Right lung (tissue), 10 donors: ENCODE measurements around the gene ATOH1. TPM values are rescaled to one million over a fixed set of nuclear protein-coding genes. Genes with fewer than 3 reads are reported as not detected.
A peak's percentile ranks its signal among the peaks of the same experiment; 100 is the strongest.

Source experiments
- DNase-seq, 2 donors: peaks; one replicate each; pipeline ENCODE4 v3.0.0-alpha.2; 2013
- long read RNA-seq, 8 donors: transcript quantifications; one replicate each; lab custom pipeline, GENCODE V29; 2026
- polyA plus RNA-seq, 5 donors: library from polyadenylated mRNA; unstranded; fragments of 120-200 nt; gene quantifications; one replicate each; pipeline versions ENCODE4 v1.2.1 to v1.2.3, GENCODE V29; 2013; ENCODE audit warnings: inconsistent platforms in 1 of 5, low replicate concordance in 1 of 5; ENCODE audit not compliant: insufficient read length in 5 of 5, insufficient read depth in 1 of 5

Gene ATOH1, protein sequence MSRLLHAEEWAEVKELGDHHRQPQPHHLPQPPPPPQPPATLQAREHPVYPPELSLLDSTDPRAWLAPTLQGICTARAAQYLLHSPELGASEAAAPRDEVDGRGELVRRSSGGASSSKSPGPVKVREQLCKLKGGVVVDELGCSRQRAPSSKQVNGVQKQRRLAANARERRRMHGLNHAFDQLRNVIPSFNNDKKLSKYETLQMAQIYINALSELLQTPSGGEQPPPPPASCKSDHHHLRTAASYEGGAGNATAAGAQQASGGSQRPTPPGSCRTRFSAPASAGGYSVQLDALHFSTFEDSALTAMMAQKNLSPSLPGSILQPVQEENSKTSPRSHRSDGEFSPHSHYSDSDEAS
- polyA plus RNA-seq, result under 1 TPM in 1 of 5 donors, not detected in 4; 0.05 TPM
- long read RNA-seq, donor 1, result 0 reads
- long read RNA-seq, donor 2, result 0 reads
- long read RNA-seq, donor 3, result 0 reads
- long read RNA-seq, donor 4, result 0 reads
- long read RNA-seq, donor 5, result 0 reads
- long read RNA-seq, donor 6, partial matches to known transcripts, result 0 of 1 reads
- long read RNA-seq, donor 6, other reads (novel, unspliced or antisense), result 0 of 1 reads
- long read RNA-seq, donor 7, result 0 reads
- long read RNA-seq, donor 8, result 0 reads

DNA sequence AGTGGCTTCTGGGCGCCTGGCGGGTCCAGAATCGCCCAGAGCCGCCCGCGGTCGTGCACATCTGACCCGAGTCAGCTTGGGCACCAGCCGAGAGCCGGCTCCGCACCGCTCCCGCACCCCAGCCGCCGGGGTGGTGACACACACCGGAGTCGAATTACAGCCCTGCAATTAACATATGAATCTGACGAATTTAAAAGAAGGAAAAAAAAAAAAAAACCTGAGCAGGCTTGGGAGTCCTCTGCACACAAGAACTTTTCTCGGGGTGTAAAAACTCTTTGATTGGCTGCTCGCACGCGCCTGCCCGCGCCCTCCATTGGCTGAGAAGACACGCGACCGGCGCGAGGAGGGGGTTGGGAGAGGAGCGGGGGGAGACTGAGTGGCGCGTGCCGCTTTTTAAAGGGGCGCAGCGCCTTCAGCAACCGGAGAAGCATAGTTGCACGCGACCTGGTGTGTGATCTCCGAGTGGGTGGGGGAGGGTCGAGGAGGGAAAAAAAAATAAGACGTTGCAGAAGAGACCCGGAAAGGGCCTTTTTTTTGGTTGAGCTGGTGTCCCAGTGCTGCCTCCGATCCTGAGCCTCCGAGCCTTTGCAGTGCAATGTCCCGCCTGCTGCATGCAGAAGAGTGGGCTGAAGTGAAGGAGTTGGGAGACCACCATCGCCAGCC lies at the start of gene ATOH1:
TSS of gene ATOH1 (plus strand) at position 422 of the 663 bp plus-strand sequence. CDS start at position 596, 174 bp downstream.
- DNase-seq, result no peak

DNA sequence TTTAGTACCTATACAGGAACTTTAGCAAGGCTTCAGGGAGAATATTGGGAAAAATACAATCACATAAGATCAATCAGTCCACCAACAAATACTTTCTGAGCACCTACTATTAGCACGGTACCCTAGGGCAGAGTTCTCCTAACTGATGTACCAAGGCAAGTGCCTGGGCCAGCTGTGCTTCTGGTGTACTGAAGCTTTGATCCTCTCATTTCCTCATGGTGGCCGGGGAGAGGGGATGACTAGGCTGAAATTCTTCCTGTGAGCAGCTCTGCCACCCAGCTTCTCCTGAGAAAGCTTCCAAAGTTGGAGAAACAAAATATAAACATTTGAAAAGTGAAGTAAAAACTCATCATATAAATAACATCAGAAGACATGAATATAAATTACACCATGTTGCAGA lies 49.3 kb upstream of the ATOH1 start:
- no peak for DNase-seq

- DNase-seq, result no peak
These were observed 48.5 kb upstream of the ATOH1 start for GRCh38 chr4:93780080-93780479.

DNA sequence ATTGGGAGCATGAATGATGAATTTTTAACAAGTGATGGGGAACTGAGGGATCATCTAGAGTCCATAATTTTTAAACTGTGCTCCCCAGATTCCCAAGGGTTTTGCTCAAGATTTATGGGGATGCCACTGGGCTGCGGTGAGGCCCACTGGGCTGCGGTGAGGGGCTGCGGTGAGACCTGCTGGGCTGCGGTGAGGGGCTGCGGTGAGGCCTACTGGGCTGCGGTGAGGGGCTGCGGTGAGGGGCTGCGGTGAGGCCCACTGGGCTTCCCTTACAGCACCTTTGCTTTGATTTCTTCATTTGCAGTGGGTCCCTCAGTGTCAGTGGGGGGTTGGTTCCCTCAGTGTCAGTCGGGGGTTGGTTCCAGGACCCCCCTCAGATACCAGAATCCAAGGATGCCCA lies 47.4 kb upstream of the ATOH1 start:
- DNase-seq, result no peak

DNA sequence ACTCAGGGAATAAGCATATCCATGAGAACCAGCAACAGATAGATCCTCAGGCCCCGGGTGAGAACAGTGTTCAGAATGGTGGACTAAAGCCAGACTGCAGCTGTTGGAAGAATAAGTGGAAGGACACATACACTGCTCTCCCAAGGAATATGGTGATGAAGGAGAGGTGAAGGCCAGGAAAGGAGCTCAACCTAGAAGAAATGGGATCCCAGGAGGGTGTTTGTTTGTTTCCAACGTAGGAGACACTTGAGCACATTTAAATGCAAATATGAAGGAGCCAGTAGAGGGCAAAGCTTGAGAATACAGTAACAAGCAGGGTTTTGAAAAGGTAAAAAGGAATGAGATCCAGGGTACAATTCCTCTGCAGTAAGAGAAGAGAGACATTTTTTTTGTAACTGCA lies 42.4 kb upstream of the ATOH1 start:
- DNase-seq, result no peak

DNA sequence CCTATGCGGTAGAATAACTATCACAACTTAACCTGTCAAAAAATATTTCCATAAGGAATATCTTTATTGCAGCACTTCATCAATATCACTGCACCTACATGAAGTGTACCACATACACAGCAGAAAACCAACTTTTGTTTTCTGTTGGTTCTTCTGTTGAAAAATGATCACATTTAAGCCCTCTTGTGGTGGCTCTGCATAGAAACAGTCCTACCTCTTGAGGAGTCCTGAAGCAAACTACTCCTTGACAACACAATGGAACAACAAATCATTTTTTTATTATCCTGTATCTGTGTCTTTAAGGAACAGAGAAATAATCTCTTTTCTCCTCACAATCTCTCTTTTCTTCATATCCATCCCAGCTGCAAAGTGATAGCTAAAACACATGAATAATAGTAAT lies 39.8 kb upstream of the ATOH1 start:
- no peak for DNase-seq

DNA sequence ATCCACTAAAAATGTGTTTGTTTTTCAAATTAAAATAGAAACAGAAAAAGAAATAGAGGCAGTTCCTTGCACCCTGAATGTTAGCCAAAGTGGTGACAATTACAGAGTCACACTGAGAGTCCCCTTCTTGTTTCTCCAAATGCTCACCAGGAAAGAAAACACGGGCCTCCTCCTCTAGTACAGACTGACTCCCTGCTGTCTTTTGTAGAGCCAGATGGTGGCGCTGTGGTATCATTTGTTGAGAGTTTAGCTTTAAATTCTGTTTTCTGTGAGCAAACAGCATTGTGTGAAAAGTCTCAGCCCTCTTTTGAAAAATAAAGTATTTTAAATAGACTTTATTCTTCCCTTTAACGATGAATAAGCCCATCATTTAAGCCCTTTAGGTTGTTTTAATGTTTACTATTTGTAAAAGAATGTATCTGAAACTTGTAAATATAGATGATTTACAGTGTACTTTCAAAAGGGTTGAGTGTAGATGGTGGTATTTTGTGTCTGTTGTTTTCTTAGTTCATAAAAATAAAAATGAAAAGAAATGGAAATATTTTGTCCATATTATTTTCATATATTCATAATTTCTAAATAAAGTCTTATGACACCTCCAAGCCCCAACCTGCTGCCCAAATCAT lies 36.9 kb upstream of the ATOH1 start:
- DNase-seq, result peak; percentile 28 to 58

DNA sequence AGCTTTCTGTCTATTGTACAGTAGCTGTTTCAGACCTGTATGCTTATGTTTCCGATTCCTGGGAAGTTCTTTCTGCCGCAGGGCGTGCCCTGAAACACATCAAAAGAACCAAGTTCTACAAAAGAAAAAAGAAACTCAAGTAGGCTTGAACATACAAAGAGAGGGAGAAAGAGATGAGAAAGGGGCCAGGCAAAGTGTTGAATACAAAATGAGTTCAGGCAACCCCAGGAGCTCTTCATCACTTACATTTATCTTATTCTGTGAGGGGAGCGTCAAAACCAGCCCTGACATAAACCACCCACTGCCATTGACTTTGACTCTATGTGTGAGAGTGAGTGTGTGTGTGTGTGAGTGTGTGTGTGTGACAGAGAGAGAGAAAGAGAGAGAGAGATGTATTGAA lies 26.5 kb upstream of the ATOH1 start:
- no peak for DNase-seq

- no peak for DNase-seq
These were observed 18.8 kb upstream of the ATOH1 start for GRCh38 chr4:93809773-93810172.

- DNase-seq, result no peak
These were observed 18.1 kb upstream of the ATOH1 start for GRCh38 chr4:93810340-93810992.

- no peak for DNase-seq
These were observed 15.5 kb upstream of the ATOH1 start for GRCh38 chr4:93813092-93813491.

- no peak for DNase-seq
These were observed 14.4 kb upstream of the ATOH1 start for GRCh38 chr4:93814141-93814540.

- no peak for DNase-seq
These were observed 13.8 kb upstream of the ATOH1 start for GRCh38 chr4:93814722-93815121.

DNA sequence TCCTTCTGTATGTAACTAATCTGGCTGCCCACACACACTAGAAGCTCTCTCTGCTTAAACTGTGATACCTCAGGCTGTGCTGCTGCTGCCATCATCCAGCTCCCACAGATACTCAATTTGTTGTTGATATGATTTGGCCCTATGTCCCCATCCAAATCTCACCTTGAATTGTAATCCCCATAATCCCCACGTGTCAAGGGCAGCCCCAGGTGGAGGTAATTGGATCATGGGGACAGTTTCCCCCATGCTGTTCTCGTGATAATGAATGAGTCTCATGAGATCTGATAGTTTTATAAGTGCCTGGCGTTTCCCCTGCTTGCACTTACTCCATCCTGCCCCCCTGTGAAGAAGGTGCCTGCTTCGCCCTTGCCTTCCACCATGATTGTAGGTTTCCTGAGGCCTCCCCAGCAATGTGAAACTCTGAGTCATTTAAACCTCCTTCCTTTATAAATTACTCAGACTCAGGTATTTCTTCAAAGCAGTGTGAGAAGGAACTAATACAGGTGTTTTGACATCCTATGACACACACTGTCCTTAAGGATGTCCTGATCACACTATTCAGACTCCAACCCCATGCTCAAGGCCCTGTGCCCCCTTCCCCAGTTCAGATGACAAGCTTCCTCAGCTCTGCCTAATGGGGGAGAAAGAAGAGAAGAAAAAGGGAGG lies 2.9 kb upstream of the ATOH1 start:
- DNase-seq, result no peak

- no peak for DNase-seq
These were observed 1.1 kb upstream of the ATOH1 start for GRCh38 chr4:93827272-93827947.

DNA sequence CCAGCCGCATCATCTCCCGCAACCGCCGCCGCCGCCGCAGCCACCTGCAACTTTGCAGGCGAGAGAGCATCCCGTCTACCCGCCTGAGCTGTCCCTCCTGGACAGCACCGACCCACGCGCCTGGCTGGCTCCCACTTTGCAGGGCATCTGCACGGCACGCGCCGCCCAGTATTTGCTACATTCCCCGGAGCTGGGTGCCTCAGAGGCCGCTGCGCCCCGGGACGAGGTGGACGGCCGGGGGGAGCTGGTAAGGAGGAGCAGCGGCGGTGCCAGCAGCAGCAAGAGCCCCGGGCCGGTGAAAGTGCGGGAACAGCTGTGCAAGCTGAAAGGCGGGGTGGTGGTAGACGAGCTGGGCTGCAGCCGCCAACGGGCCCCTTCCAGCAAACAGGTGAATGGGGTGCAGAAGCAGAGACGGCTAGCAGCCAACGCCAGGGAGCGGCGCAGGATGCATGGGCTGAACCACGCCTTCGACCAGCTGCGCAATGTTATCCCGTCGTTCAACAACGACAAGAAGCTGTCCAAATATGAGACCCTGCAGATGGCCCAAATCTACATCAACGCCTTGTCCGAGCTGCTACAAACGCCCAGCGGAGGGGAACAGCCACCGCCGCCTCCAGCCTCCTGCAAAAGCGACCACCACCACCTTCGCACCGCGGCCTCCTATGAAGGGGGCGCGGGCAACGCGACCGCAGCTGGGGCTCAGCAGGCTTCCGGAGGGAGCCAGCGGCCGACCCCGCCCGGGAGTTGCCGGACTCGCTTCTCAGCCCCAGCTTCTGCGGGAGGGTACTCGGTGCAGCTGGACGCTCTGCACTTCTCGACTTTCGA lies 654 bp downstream of the ATOH1 start:
- DNase-seq, result no peak

DNA sequence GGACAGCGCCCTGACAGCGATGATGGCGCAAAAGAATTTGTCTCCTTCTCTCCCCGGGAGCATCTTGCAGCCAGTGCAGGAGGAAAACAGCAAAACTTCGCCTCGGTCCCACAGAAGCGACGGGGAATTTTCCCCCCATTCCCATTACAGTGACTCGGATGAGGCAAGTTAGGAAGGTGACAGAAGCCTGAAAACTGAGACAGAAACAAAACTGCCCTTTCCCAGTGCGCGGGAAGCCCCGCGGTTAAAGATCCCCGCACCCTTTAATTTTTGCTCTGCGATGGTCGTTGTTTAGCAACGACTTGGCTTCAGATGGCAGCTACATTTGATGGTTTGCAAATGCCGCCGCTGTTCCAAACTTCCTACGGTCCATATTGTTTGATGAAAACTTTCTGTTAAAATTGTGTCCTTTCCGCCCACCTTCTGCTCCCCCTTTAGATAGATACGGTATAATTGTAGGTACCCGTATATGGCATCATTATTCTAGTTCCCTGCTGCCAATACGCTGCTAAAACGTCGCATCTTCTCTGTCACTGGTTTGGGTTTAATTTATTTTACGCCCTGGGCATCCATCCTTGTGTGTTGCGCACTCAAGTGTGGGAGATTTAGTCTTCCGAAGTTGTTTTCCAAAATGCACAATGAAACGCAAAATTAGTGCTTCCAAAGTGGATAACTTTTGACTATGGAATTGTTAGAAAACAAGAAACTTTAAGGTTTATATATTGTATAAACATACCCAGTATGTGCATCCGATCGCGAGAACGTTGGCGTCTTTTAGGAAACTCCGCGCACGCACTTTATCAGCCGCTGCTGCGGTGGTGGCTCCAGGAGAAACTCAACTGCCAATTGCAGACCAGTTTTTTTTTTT lies 1.5 kb downstream of the ATOH1 start:
- no peak for DNase-seq

DNA sequence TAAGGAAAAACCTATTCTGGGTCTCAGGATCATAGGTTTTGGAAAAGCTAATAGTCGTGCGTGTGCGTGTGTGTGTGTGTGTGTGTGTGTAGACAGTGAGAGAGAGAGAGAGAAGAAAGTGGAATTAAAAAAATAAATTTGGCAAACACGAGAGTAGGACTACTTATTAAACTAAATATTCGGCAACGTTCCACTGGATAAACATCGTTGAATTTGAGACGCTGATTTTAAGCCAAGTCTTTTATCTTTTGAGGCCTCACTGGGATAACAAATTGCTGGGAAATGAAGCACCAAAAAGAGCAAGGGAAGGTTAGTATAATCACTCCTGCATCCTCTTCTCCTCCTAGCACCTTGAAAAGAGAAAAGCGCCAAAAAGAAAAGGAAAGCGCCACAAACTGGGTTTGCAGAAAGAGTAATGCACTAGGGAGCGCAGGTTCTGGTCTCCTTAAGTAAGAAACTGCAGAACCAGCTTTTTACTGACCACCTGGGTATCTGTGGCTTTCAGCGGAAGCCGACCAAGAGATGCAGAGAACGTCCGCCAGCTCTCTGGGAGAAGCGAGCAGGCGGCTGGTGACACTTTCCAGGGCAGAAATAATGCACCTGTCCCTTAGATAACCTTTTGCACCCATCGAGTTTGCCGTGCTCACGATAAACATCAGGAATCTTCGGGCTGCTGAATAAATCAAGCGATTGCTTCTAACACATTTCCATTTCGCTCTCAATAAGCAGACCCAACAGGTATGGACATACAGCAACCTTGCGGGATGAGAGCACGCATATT lies 3.4 kb downstream of the ATOH1 start:
- DNase-seq, result no peak
